ENCODE results near the gene MTERF2.

MTERF2 gene

DNA sequence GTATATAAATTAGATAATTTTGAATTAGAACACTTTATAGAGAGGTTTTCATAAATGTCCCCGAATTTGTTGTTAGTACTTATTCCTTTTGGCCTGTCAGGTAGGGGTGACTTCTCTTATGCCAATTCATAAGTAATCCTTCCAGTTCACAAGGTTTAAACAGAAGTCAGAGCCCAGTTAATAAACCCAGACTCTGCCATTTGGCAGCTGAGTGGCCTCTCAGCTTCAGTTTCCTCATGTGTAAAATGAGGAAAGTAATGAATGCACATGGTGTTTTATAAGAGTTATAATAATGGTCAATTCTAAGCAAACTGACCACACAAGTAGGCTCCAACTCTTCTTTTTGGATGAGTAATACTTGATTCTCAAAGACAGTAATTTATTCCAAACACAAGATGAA, 10.3 kb downstream of the MTERF2 start:
- Histone ChIP-seq H3K4me1 (ENCODE audit: control insufficient read depth, insufficient read depth, low read length, poor library complexity, severe bottlenecking) (no peaks in the 10 kb centered on the region), H3K27me3 (replicated peaks; ENCODE audit: control insufficient read depth, insufficient read depth, low read length, poor library complexity, severe bottlenecking) (no peaks in the 10 kb centered on the region), H3K4me3 (ENCODE audit: insufficient read depth, low read depth, low read length, poor library complexity, severe bottlenecking) (no peak overlapping the region), H3K27ac (ENCODE audit: insufficient read depth, low read length, poor library complexity, severe bottlenecking) (no peak overlapping the region), H3K9me3 (ENCODE audit: control insufficient read depth, low read length) (no peaks in the 10 kb centered on the region), H3K36me3 (ENCODE audit: control insufficient read depth, insufficient read depth, low read length) (no peaks in the 10 kb centered on the region)
- DNase-seq, result no peak

DNA sequence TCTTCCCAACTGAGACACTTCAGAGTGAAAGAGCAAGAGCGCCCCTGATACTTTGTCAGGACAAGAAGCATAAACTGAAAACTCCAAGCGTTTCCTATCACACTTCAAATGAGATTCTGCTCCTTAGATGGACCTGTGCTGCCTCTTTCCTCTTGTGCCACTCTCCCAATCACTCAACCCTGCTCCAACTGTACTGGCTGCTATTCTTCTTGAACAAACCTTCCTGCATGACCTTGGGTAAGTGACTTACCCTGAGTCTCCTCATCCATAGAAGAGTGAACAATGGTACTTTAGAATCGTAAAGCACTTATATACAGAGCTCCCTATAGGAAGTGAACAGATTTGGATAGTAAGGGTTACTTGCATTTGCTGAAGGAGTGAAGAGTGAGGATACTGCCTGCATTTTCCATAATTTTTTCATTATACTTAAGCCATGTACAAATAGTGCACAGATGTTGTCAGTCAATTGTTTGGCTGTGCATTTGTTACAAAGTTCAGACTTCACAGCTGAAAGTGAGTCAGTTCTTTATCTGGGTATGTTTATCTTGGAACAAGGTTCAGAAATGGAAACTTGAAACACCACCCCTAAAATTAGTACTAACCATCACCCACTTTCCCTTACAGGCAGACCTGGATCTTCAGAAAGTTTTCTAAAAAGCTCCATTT, 10.8 kb downstream of the MTERF2 start:
- no peak for DNase-seq
- Histone ChIP-seq H3K36me3 (ENCODE audit: control insufficient read depth, insufficient read depth, low read length) (peaks cover 5% of the 10 kb centered on the region), H3K27me3 (replicated peaks; ENCODE audit: control insufficient read depth, insufficient read depth, low read length, poor library complexity, severe bottlenecking) (no peaks in the 10 kb centered on the region)

DNA sequence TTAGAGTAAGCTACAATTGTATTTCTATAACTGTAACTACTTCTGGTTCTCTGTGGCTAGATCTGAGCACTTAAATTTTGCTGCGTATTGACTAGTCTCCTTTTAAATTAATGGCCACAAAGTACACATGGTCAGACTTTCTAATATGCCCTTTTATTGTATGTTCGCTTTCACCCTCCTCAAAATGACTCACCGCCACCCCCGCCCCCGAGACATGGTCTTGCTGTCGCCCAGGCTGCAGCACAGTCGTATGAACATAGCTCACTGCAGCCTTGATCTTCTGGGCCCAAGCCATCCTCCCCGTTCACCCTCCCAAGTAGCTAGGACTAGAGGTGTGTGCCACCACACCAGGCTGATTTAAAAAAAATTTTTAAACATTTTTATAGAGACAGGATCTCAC, 11.8 kb downstream of the MTERF2 start:
- no peaks in the 10 kb centered on the region for H3K9me3 ChIP-seq (ENCODE audit: control insufficient read depth, low read length)
- no peaks in the 10 kb centered on the region for H3K27me3 ChIP-seq (replicated peaks; ENCODE audit: control insufficient read depth, insufficient read depth, low read length, poor library complexity, severe bottlenecking)
- peaks cover 8% of the 10 kb centered on the region for H3K36me3 ChIP-seq (ENCODE audit: control insufficient read depth, insufficient read depth, low read length)
- H3K27ac ChIP-seq (ENCODE audit: insufficient read depth, low read length, poor library complexity, severe bottlenecking), result no peak overlapping the region
- no peaks in the 10 kb centered on the region for H3K4me1 ChIP-seq (ENCODE audit: control insufficient read depth, insufficient read depth, low read length, poor library complexity, severe bottlenecking)
- no peak for DNase-seq
- no peak overlapping the region for H3K4me3 ChIP-seq (ENCODE audit: insufficient read depth, low read depth, low read length, poor library complexity, severe bottlenecking)

More for the DNA sequence above, 10.8 kb downstream of the MTERF2 start:
- no peak overlapping the region for H3K4me3 ChIP-seq (ENCODE audit: insufficient read depth, low read depth, low read length, poor library complexity, severe bottlenecking)
- no peaks in the 10 kb centered on the region for H3K4me1 ChIP-seq (ENCODE audit: control insufficient read depth, insufficient read depth, low read length, poor library complexity, severe bottlenecking)
- no peaks in the 10 kb centered on the region for H3K9me3 ChIP-seq (ENCODE audit: control insufficient read depth, low read length)
- no peak overlapping the region for H3K27ac ChIP-seq (ENCODE audit: insufficient read depth, low read length, poor library complexity, severe bottlenecking)

DNA sequence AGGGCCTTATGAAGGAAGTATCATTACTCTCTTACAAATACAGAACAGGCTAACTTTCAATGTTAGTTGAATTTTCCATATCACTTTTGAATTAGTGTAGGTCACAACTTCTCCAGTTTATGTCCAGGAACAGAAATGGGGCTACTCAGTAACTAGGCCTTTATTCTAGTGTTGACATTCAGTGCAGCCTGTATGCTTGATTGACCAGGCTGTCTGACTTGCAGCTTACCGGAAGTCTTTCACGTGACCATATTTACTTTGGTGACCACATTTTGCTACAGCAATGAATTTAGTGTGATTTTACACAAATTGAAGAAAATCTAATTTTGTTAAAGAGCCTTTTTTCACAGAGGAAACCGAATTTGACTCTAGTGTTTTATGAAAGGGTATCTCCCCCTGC, 12.4 kb downstream of the MTERF2 start:
- DNase-seq, result no peak
- Histone ChIP-seq H3K27ac (ENCODE audit: insufficient read depth, low read length, poor library complexity, severe bottlenecking) (no peak overlapping the region), H3K36me3 (ENCODE audit: control insufficient read depth, insufficient read depth, low read length) (peaks cover 12% of the 10 kb centered on the region), H3K4me3 (ENCODE audit: insufficient read depth, low read depth, low read length, poor library complexity, severe bottlenecking) (no peak overlapping the region), H3K4me1 (ENCODE audit: control insufficient read depth, insufficient read depth, low read length, poor library complexity, severe bottlenecking) (no peaks in the 10 kb centered on the region), H3K27me3 (replicated peaks; ENCODE audit: control insufficient read depth, insufficient read depth, low read length, poor library complexity, severe bottlenecking) (no peaks in the 10 kb centered on the region), H3K9me3 (ENCODE audit: control insufficient read depth, low read length) (no peaks in the 10 kb centered on the region)

DNA sequence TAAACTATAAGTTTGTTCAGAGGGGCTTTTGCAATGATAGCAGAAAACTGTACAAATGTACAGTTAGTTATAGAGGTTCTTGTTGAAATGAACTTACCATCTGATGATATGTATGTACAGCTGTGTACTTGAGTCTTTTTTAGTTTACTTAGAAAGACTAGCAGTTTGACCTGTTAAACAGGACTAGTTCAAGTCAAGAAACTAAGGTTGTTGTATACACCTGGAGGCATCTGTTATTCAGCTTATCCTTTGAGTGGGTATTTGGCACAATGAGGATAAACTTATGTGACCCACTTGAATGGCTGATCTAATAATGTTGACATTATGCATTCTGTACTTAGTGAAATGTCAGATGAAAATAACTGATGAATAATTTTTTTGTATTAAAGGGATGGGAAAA, 13.4 kb downstream of the MTERF2 start:
- Histone ChIP-seq H3K4me1 (ENCODE audit: control insufficient read depth, insufficient read depth, low read length, poor library complexity, severe bottlenecking) (no peaks in the 10 kb centered on the region), H3K27me3 (replicated peaks; ENCODE audit: control insufficient read depth, insufficient read depth, low read length, poor library complexity, severe bottlenecking) (no peaks in the 10 kb centered on the region), H3K36me3 (ENCODE audit: control insufficient read depth, insufficient read depth, low read length) (peaks cover 12% of the 10 kb centered on the region), H3K27ac (ENCODE audit: insufficient read depth, low read length, poor library complexity, severe bottlenecking) (no peak overlapping the region), H3K4me3 (ENCODE audit: insufficient read depth, low read depth, low read length, poor library complexity, severe bottlenecking) (no peak overlapping the region), H3K9me3 (ENCODE audit: control insufficient read depth, low read length) (no peaks in the 10 kb centered on the region)
- no peak for DNase-seq

DNA sequence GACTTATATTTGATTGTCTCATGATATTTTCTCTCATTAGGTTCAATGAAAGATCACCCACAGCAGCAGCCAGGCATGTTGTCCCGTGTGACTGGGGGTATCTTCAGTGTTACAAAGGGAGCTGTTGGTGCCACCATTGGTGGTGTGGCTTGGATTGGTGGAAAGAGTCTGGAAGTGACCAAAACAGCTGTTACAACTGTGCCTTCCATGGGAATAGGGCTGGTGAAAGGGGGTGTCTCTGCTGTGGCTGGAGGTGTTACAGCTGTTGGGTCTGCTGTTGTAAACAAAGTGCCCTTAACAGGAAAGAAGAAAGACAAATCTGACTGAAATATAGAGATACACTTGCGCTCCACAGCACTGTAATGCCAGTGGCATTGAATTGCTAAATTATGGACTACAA, 15.9 kb downstream of the MTERF2 start:
- no peaks in the 10 kb centered on the region for H3K9me3 ChIP-seq (ENCODE audit: control insufficient read depth, low read length)
- no peak for DNase-seq
- no peak overlapping the region for H3K27ac ChIP-seq (ENCODE audit: insufficient read depth, low read length, poor library complexity, severe bottlenecking)
- no peak overlapping the region for H3K4me3 ChIP-seq (ENCODE audit: insufficient read depth, low read depth, low read length, poor library complexity, severe bottlenecking)
- no peaks in the 10 kb centered on the region for H3K4me1 ChIP-seq (ENCODE audit: control insufficient read depth, insufficient read depth, low read length, poor library complexity, severe bottlenecking)
- H3K36me3 ChIP-seq (ENCODE audit: control insufficient read depth, insufficient read depth, low read length), result peaks cover 28% of the 10 kb centered on the region
- H3K27me3 ChIP-seq (replicated peaks; ENCODE audit: control insufficient read depth, insufficient read depth, low read length, poor library complexity, severe bottlenecking), result no peaks in the 10 kb centered on the region

DNA sequence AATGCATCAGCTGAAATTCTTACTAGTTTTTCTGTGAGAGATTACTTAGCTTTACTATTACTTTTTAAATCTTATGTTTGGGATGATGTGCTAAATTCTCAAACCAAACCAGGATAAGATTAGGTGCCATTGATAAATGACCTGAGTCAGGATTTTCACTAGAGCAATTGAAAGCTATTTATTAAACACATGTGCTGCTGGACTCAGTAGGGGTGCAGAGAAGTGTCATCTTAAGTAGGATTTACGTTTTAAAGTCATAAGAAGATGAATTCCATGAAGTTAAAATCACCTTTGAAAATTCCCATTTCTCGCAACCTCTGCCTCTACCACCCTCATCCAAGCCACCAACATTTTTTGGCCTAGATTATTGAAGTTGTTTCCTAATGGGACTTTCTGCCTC, 22.4 kb downstream of the MTERF2 start:
- H3K4me3 ChIP-seq (ENCODE audit: insufficient read depth, low read depth, low read length, poor library complexity, severe bottlenecking), result no peak overlapping the region
- peaks cover 20% of the 10 kb centered on the region for H3K36me3 ChIP-seq (ENCODE audit: control insufficient read depth, insufficient read depth, low read length)
- no peaks in the 10 kb centered on the region for H3K4me1 ChIP-seq (ENCODE audit: control insufficient read depth, insufficient read depth, low read length, poor library complexity, severe bottlenecking)
- DNase-seq, result no peak
- no peaks in the 10 kb centered on the region for H3K9me3 ChIP-seq (ENCODE audit: control insufficient read depth, low read length)
- no peaks in the 10 kb centered on the region for H3K27me3 ChIP-seq (replicated peaks; ENCODE audit: control insufficient read depth, insufficient read depth, low read length, poor library complexity, severe bottlenecking)
- no peak overlapping the region for H3K27ac ChIP-seq (ENCODE audit: insufficient read depth, low read length, poor library complexity, severe bottlenecking)

DNA sequence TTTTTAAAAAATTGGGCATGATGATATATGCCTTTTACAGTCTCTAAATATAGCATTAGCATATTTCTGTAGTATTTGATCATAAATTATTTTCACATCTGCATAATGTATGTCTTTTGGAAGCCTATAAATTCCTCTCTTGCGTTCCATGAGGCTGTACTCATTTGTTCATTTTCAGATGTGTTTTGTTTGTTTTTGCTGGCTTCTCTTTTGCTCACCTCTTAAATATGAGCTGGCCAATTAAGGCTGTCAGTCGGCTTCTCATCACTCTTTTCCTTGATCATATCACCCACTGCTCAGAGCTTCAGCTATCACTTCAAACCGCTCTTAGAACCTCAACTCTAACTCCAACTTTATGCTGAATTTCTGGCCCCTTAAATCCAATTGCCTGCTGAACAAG, 24.7 kb downstream of the MTERF2 start:
- H3K27me3 ChIP-seq (replicated peaks; ENCODE audit: control insufficient read depth, insufficient read depth, low read length, poor library complexity, severe bottlenecking), result no peaks in the 10 kb centered on the region
- DNase-seq, result no peak
- H3K9me3 ChIP-seq (ENCODE audit: control insufficient read depth, low read length), result no peaks in the 10 kb centered on the region
- H3K36me3 ChIP-seq (ENCODE audit: control insufficient read depth, insufficient read depth, low read length), result peaks cover 9% of the 10 kb centered on the region
- no peak overlapping the region for H3K4me3 ChIP-seq (ENCODE audit: insufficient read depth, low read depth, low read length, poor library complexity, severe bottlenecking)
- H3K27ac ChIP-seq (ENCODE audit: insufficient read depth, low read length, poor library complexity, severe bottlenecking), result no peak overlapping the region
- peaks cover 8% of the 10 kb centered on the region for H3K4me1 ChIP-seq (ENCODE audit: control insufficient read depth, insufficient read depth, low read length, poor library complexity, severe bottlenecking)

DNA sequence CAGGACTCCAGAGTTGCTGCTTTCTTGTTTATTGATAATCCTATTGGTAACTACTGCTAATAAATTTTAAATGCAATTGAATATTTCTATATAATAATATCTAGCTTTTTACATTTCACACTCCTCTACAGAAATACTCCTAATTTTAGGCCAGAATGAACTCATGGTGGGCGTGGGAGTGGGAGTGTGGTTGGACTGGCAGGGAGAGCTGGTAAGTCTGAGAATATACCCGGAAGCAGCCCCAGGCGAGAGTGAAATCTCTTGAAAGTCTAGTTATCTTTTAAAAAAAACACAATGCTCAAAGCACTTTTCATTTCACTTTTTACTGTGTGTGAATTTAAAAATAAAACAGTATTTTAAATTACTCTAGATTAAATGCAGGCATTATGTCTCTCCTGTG, 26.5 kb downstream of the MTERF2 start:
- no peaks in the 10 kb centered on the region for H3K9me3 ChIP-seq (ENCODE audit: control insufficient read depth, low read length)
- DNase-seq, result no peak
- peaks cover 8% of the 10 kb centered on the region for H3K4me1 ChIP-seq (ENCODE audit: control insufficient read depth, insufficient read depth, low read length, poor library complexity, severe bottlenecking)
- H3K4me3 ChIP-seq (ENCODE audit: insufficient read depth, low read depth, low read length, poor library complexity, severe bottlenecking), result no peak overlapping the region
- no peaks in the 10 kb centered on the region for H3K27me3 ChIP-seq (replicated peaks; ENCODE audit: control insufficient read depth, insufficient read depth, low read length, poor library complexity, severe bottlenecking)
- no peak overlapping the region for H3K27ac ChIP-seq (ENCODE audit: insufficient read depth, low read length, poor library complexity, severe bottlenecking)
- H3K36me3 ChIP-seq (ENCODE audit: control insufficient read depth, insufficient read depth, low read length), result peaks cover 4% of the 10 kb centered on the region

DNA sequence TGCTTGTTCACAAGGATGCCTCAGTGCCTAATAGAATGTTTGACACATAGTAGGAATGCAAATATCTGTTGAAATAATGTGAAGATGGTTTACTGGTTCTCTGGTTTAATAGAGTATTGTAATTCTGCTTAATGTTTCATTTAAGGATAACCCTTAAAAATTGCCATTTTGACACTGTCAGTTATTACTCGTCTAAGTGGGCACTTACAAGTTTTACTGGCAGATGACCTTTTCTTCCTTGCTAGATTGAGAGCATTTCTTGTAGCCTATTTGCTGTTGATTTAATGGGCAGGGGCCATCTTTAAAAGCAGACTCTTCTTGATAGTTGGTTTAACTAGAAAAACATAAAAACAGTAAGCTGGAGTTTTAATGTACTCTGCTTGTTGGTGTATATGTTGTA, 29.4 kb downstream of the MTERF2 start:
- Histone ChIP-seq H3K27ac (ENCODE audit: insufficient read depth, low read length, poor library complexity, severe bottlenecking) (no peak overlapping the region), H3K36me3 (ENCODE audit: control insufficient read depth, insufficient read depth, low read length) (no peaks in the 10 kb centered on the region), H3K27me3 (replicated peaks; ENCODE audit: control insufficient read depth, insufficient read depth, low read length, poor library complexity, severe bottlenecking) (no peaks in the 10 kb centered on the region), H3K4me3 (ENCODE audit: insufficient read depth, low read depth, low read length, poor library complexity, severe bottlenecking) (peak overlapping the region; percentile 95), H3K9me3 (ENCODE audit: control insufficient read depth, low read length) (no peaks in the 10 kb centered on the region), H3K4me1 (ENCODE audit: control insufficient read depth, insufficient read depth, low read length, poor library complexity, severe bottlenecking) (peaks cover 8% of the 10 kb centered on the region)
- no peak for DNase-seq
